Naive thymus-derived CD4-positive, alpha-beta T cell (primary cell): ENCODE data around the gene SLC25A38. TPM values are rescaled to one million over a fixed set of nuclear protein-coding genes. Genes with fewer than 3 reads are reported as not detected.

Source experiments
- ATAC-seq: fragments of 150-1000 bp; cut with Tn5 transposase; 2 replicates; pipeline ENCODE4 v1.10.0; 2021; ENCODE audit warnings: mild to moderate bottlenecking, moderate library complexity
- CTCF ChIA-PET: fragments of 350-600 bp; sonication (Branson Sonifier 250); formaldehyde crosslinking; loops from one replicate; lab custom pipeline; 2021; ENCODE audit warnings: antibody characterized with exemption; lab: Charles Lee
- POLR2A ChIA-PET: fragments of 350-600 bp; sonication (Branson Sonifier 250); formaldehyde crosslinking; loops from one replicate; lab custom pipeline; 2021; ENCODE audit warnings: antibody characterized with exemption, inconsistent platforms; lab: Charles Lee
- DNase-seq, 9 donors: peaks; one replicate each; pipeline versions ENCODE4 v3.0.0 to v3.0.0-alpha.2; 2020 to 2022; ENCODE audit warnings: mixed read lengths in 1 of 9
- H3K27ac ChIP-seq: one replicate; pipeline ENCODE4 v1.7.0; 2013; ENCODE audit warnings: mild to moderate bottlenecking, low read depth, low read length, moderate library complexity
- H3K27me3 ChIP-seq, 2 donors: one replicate each; pipeline ENCODE4 v1.7.0; 2013; ENCODE audit warnings: low read length in 2 of 2, mild to moderate bottlenecking in 2 of 2, moderate library complexity in 2 of 2; ENCODE audit not compliant: control insufficient read depth in 2 of 2, insufficient read depth in 2 of 2
- H3K36me3 ChIP-seq, 3 experiments: 1 replicate in 2 of 3; 2 replicates in 1 of 3; pipeline ENCODE4 v1.7.0; 2013; ENCODE audit warnings: low read length in 3 of 3, mild to moderate bottlenecking in 3 of 3, moderate library complexity in 1 of 3; ENCODE audit not compliant: insufficient read depth in 3 of 3, control insufficient read depth in 2 of 3
- H3K4me1 ChIP-seq, 2 donors: one replicate each; pipeline ENCODE4 v1.7.0; 2013; ENCODE audit warnings: low read length in 2 of 2, mild to moderate bottlenecking in 2 of 2, moderate library complexity in 1 of 2; ENCODE audit not compliant: control insufficient read depth in 2 of 2, insufficient read depth in 2 of 2
- H3K4me3 ChIP-seq: 2 replicates; pipeline ENCODE4 v1.7.0; 2013; ENCODE audit warnings: mild to moderate bottlenecking, low read length
- H3K9me3 ChIP-seq, 3 experiments: 1 replicate in 2 of 3; 2 replicates in 1 of 3; pipeline ENCODE4 v1.7.0; 2013; ENCODE audit warnings: low read length in 3 of 3; ENCODE audit not compliant: control insufficient read depth in 2 of 3
- H3K27ac Mint-ChIP-seq, 9 donors: one replicate each; pipeline ENCODE4 v1.8.0; 2020 to 2022; ENCODE audit warnings: mixed read lengths in 9 of 9, mild to moderate bottlenecking in 8 of 9, moderate library complexity in 5 of 9, inconsistent platforms in 2 of 9
- H3K27me3 Mint-ChIP-seq, 5 donors: one replicate each; pipeline ENCODE4 v1.8.0; 2021 to 2022; ENCODE audit warnings: mixed read lengths in 5 of 5, mild to moderate bottlenecking in 1 of 5
- H3K36me3 Mint-ChIP-seq, 5 donors: one replicate each; pipeline ENCODE4 v1.8.0; 2020 to 2022; ENCODE audit warnings: mixed read lengths in 5 of 5, mild to moderate bottlenecking in 3 of 5, inconsistent platforms in 1 of 5
- H3K4me1 Mint-ChIP-seq, 7 donors: one replicate each; pipeline ENCODE4 v1.8.0; 2020 to 2022; ENCODE audit warnings: mixed read lengths in 7 of 7, mild to moderate bottlenecking in 3 of 7, inconsistent platforms in 1 of 7
- H3K4me3 Mint-ChIP-seq, 10 donors: one replicate each; pipeline ENCODE4 v1.8.0; 2020 to 2022; ENCODE audit warnings: mild to moderate bottlenecking in 10 of 10, mixed read lengths in 10 of 10, moderate library complexity in 6 of 10, inconsistent platforms in 2 of 10
- H3K9me3 Mint-ChIP-seq, 11 donors: one replicate each; pipeline ENCODE4 v1.8.0; 2020 to 2022; ENCODE audit warnings: mixed read lengths in 11 of 11, mild to moderate bottlenecking in 4 of 11, inconsistent platforms in 1 of 11, moderate library complexity in 1 of 11
- intact Hi-C, 2 donors: fragments of 100-400 bp; cut with micrococcal nuclease; formaldehyde crosslinking; loops; one replicate each; pipeline ENCODE4 v1.15.1; 2023
- polyA plus RNA-seq, 2 donors: library from polyadenylated mRNA; unstranded; fragments of 300-500 nt; fragmentation: Illumina TruSeq; gene quantifications; one replicate each; pipeline ENCODE4 v1.2.3, GENCODE V29; 2021
- total RNA-seq, 6 experiments: library from RNA in 5 of 6; stranded (reverse) in 5 of 6; gene quantifications; 1 replicate in 5 of 6; 2 replicates in 1 of 6; pipeline ENCODE4 v1.2.3 and lab custom pipeline; 2021 to 2026

SLC25A38 gene
- total and polyA plus RNA-seq, 7 experiments from 2014 or later = 30.3 to 53.7 (median 46.8) TPM

DNA sequence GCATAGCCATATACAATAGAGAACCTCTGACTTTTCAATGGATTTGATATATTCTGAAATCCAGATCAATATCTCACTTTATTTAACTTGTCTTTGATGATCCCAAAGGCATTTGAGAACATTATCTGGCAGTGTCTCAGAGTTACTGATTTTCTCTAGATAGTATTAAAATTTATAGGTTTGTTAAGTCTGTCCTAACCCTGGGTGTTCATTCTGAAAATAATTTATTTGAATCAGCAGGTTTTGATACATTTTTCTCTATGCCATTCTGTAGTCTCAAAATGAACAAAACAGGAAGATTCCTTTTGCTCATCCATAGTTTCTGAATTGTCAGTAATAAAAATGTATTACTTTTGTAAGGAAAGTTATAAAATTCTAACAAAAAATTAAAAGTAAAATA, 39.4 kb upstream of the SLC25A38 start:
- Histone ChIP-seq H3K36me3 (no peaks in the 10 kb centered on the region), H3K9me3 (no peaks in the 10 kb centered on the region), H3K4me3 (no peak overlapping the region), H3K27me3 (no peaks in the 10 kb centered on the region), H3K27ac (no peak overlapping the region), H3K4me1 (peaks cover 0 to 8% of the 10 kb centered on the region in 2 donors)
- ChIA-PET POLR2A (no interaction called here), CTCF (no interaction called here)
- Mint-ChIP-seq H3K27ac (no peak overlapping the region), H3K27me3 (peaks cover 0 to 4% (median 0%) of the 10 kb centered on the region in 5 donors), H3K36me3 (peaks cover 0 to 15% (median 0%) of the 10 kb centered on the region in 5 donors), H3K9me3 (peaks cover 0 to 3% (median 0%) of the 10 kb centered on the region in 11 donors), H3K4me3 (no peak overlapping the region), H3K4me1 (peaks cover 8 to 33% (median 29%) of the 10 kb centered on the region in 7 donors)
- ATAC-seq = no peak
- no peak for DNase-seq
- intact Hi-C loops = no loop called here

DNA sequence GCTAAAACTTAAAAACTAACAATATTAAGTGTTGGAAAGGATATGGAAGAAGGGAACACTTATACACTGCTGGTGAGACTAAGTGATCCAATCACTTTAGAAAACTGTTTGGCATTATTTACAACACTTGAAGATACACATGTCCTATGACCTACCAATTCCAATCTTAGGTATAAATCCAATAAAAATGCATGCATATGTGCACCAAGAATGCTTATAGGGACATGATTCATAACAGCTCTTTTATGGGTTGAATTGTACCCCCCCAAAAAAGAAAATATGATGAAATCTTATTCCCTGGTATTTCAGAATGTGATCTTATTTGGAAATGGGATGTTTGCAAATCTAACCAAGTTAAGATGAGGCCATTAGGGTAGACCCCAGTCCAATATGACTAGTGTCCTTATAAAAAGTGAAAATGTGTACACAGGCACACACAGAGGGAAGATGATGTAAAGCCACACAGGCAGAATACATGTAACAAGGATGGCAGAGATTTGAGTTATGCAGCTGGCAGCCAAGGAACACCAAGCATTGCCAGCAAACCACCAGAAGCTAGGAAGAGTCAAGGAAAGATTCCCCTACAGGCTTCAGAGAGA, 38.3 kb upstream of the SLC25A38 start:
- H3K4me3 Mint-ChIP-seq = no peak overlapping the region
- POLR2A ChIA-PET = no interaction called here
- H3K9me3 Mint-ChIP-seq = peaks cover 0 to 3% (median 0%) of the 10 kb centered on the region in 11 donors
- H3K4me3 ChIP-seq = no peak overlapping the region
- intact Hi-C loops = no loop called here
- peak overlapping the region in 3 of 9 donors; percentile 22 to 53 (median 47) for H3K27ac Mint-ChIP-seq
- H3K27ac ChIP-seq = no peak overlapping the region
- H3K9me3 ChIP-seq = no peaks in the 10 kb centered on the region
- H3K4me1 Mint-ChIP-seq = peaks cover 8 to 44% (median 35%) of the 10 kb centered on the region in 7 donors
- DNase-seq (no peak), ATAC-seq (no peak)
- no peaks in the 10 kb centered on the region for H3K27me3 ChIP-seq
- CTCF ChIA-PET = no interaction called here
- no peaks in the 10 kb centered on the region for H3K36me3 ChIP-seq
- peaks cover 0 to 8% of the 10 kb centered on the region in 2 donors for H3K4me1 ChIP-seq
- peaks cover 0 to 7% (median 0%) of the 10 kb centered on the region in 5 donors for H3K36me3 Mint-ChIP-seq
- peaks cover 0 to 2% (median 0%) of the 10 kb centered on the region in 5 donors for H3K27me3 Mint-ChIP-seq

DNA sequence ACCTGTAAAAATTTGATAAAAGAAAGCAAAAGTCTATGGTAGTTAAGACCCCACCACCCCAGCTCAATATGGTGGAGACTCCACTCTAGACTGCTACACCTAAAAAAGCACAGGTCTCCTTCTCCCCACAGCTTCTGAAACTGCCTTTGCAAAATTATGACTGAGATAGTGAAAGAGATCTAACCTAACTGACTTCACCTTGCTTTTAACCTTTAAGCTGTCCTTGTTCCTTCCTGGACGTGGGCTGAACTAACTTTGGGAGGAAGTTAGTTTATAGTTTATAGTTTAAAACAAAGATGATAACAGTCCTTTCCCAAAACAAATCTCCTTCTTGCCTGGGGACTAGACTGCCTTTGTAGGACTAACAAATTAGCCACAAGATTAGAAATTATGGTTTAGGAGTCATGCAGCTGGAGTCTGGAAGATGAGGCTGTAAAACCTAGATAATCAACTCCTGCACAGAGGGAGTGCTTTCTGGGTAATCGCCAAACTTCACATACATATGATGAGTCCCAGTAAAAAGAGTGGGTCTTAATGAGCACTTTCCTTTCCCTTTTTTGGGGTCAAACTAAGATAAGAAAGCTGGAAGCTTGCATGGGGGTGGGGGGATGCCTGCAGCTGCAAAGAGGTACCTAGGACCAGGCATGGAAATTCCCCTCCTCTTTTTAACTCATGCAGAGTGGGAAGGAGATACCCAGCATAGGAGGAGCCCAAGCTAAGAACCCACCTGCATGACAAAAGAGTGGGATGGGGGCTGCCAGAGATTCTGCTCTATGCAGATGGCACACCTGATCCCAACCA, 36.2 kb upstream of the SLC25A38 start:
- ChIA-PET CTCF (interaction anchor here (0.6 to 3.7 kb wide), 4 partner anchors 17 to 229 kb away, joined by 3 to 13 read pairs (median 3); no protein-coding TSS in a partner anchor), POLR2A (interaction anchor here (1.4 kb wide), 1 partner anchor 7 kb away, joined by 3 read pairs; no protein-coding TSS in a partner anchor)
- Mint-ChIP-seq H3K9me3 (no peaks in the 10 kb centered on the region), H3K27me3 (no peaks in the 10 kb centered on the region), H3K4me3 (peak overlapping the region; percentile 0 to 71 (median 36)), H3K27ac (peak overlapping the region; percentile 20 to 80 (median 71)), H3K36me3 (peaks cover 0 to 6% (median 0%) of the 10 kb centered on the region in 5 donors), H3K4me1 (peaks cover 8 to 63% (median 52%) of the 10 kb centered on the region in 7 donors)
- ATAC-seq = no peak
- peak in 1 of 9 donors; percentile 11 for DNase-seq
- intact Hi-C loops = loop anchor here in 1 of 2 donors (2.0 kb wide), 1 partner anchor 20 kb away; no protein-coding TSS in a partner anchor
- H3K27ac ChIP-seq = no peak overlapping the region
- H3K27me3 ChIP-seq = no peaks in the 10 kb centered on the region
- no peaks in the 10 kb centered on the region for H3K9me3 ChIP-seq
- H3K4me3 ChIP-seq = no peak overlapping the region
- H3K36me3 ChIP-seq = no peaks in the 10 kb centered on the region
- H3K4me1 ChIP-seq = peaks cover 0 to 19% of the 10 kb centered on the region in 2 donors

DNA sequence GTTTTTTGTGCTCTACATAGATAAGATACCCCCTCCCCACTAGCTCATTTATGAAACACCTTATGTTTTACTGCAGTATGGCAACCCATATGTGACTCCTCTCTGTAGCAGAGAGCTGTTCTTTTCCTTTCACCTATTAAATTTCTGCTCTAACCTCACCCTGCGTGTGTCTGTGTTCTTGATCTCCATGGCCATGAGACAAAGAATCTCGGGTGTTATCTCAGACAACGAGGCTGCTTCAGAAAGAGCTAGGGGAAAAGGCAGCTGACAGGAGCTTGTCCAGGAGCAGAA, 35.6 kb upstream of the SLC25A38 start:
- Histone ChIP-seq H3K27me3 (no peaks in the 10 kb centered on the region), H3K36me3 (no peaks in the 10 kb centered on the region), H3K4me3 (no peak overlapping the region), H3K4me1 (peaks cover 0 to 19% of the 10 kb centered on the region in 2 donors), H3K9me3 (no peaks in the 10 kb centered on the region), H3K27ac (no peak overlapping the region)
- H3K27ac Mint-ChIP-seq = peak overlapping the region in 7 of 9 donors; percentile 26 to 80 (median 72)
- ChIA-PET CTCF (interaction anchor here (0.6 to 3.7 kb wide), 3 partner anchors 17 to 56 kb away, joined by 3 to 13 read pairs (median 4); no protein-coding TSS in a partner anchor), POLR2A (no interaction called here)
- intact Hi-C loops = loop anchor here in 1 of 2 donors (2.0 kb wide), 1 partner anchor 21 kb away; no protein-coding TSS in a partner anchor
- peaks cover 0 to 6% (median 0%) of the 10 kb centered on the region in 5 donors for H3K36me3 Mint-ChIP-seq
- DNase-seq (no peak), ATAC-seq (no peak)
- no peaks in the 10 kb centered on the region for H3K27me3 Mint-ChIP-seq
- H3K4me1 Mint-ChIP-seq = peaks cover 8 to 63% (median 52%) of the 10 kb centered on the region in 7 donors
- H3K9me3 Mint-ChIP-seq = no peaks in the 10 kb centered on the region
- H3K4me3 Mint-ChIP-seq = peak overlapping the region in 5 of 10 donors; percentile 14 to 71 (median 23)

DNA sequence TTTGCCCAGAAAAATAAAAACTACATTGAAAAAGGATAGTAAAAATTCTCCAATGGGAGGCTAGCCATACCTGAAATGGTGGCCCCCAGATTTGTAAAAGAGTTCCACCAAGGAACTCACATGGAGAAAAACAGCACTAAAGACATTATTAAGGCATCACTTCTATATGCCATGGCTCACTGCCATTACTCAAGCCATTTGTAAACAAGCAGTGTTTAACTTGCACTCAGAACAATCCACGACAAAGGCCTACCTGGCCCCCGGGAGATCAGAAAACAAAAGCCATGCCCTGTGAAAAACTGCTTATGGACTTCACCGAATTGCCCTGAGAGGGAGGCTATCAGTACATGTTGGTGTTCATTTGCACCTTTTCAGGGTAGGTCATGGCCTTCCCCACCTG, 34.1 kb upstream of the SLC25A38 start:
- Histone ChIP-seq H3K36me3 (no peaks in the 10 kb centered on the region), H3K4me1 (peaks cover 0 to 19% of the 10 kb centered on the region in 2 donors), H3K4me3 (no peak overlapping the region), H3K9me3 (no peaks in the 10 kb centered on the region), H3K27me3 (no peaks in the 10 kb centered on the region), H3K27ac (no peak overlapping the region)
- no peak overlapping the region for H3K4me3 Mint-ChIP-seq
- ChIA-PET POLR2A (no interaction called here), CTCF (interaction anchor here (3.7 kb wide), 1 partner anchor 58 kb away, joined by 13 read pairs; no protein-coding TSS in a partner anchor)
- ATAC-seq (no peak), DNase-seq (no peak)
- H3K9me3 Mint-ChIP-seq = peaks cover 0 to 5% (median 0%) of the 10 kb centered on the region in 11 donors
- intact Hi-C loops = no loop called here
- peaks cover 0 to 12% (median 0%) of the 10 kb centered on the region in 5 donors for H3K36me3 Mint-ChIP-seq
- H3K4me1 Mint-ChIP-seq = peaks cover 12 to 63% (median 52%) of the 10 kb centered on the region in 7 donors
- H3K27me3 Mint-ChIP-seq = no peaks in the 10 kb centered on the region
- peak overlapping the region in 4 of 9 donors; percentile 28 to 56 (median 48) for H3K27ac Mint-ChIP-seq

DNA sequence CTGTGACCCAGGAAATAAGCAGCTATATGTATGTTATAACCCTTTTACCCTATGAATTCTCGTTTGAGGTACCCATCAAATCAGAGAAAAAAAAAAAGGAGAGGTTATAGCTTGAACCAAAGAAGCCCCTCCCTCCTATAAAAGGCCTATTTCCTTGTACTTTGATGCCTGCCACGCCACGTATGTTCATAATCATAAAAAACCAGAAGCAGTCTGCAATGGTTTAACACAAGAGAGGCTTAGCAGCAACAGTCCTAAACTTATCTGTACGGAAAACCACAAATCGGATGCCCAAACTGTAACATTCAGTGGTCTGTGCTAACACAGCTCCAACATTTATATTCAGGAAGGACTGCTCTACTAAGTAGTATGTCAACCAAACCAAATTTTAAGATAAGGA, 32.5 kb upstream of the SLC25A38 start:
- ChIA-PET POLR2A (interaction anchor here (0.7 kb wide), 2 partner anchors 32 to 131 kb away, joined by 3 read pairs; no protein-coding TSS in a partner anchor), CTCF (no interaction called here)
- H3K4me3 ChIP-seq = no peak overlapping the region
- no peaks in the 10 kb centered on the region for H3K9me3 ChIP-seq
- no peaks in the 10 kb centered on the region for H3K36me3 ChIP-seq
- peaks cover 0 to 10% (median 0%) of the 10 kb centered on the region in 5 donors for H3K36me3 Mint-ChIP-seq
- H3K9me3 Mint-ChIP-seq = peaks cover 0 to 5% (median 0%) of the 10 kb centered on the region in 11 donors
- intact Hi-C loops = no loop called here
- DNase-seq (peak in 1 of 9 donors; percentile 23), ATAC-seq (peak; percentile 32)
- peak overlapping the region; percentile 39 to 81 (median 66) for H3K27ac Mint-ChIP-seq
- peaks cover 0 to 19% of the 10 kb centered on the region in 2 donors for H3K4me1 ChIP-seq
- H3K27me3 Mint-ChIP-seq = peaks cover 0 to 5% (median 0%) of the 10 kb centered on the region in 5 donors
- no peak overlapping the region for H3K27ac ChIP-seq
- peaks cover 14 to 61% (median 52%) of the 10 kb centered on the region in 7 donors for H3K4me1 Mint-ChIP-seq
- peak overlapping the region in 7 of 10 donors; percentile 4 to 47 (median 33) for H3K4me3 Mint-ChIP-seq
- H3K27me3 ChIP-seq = no peaks in the 10 kb centered on the region
